ENCODE results near the gene LAMA3.
A peak's percentile ranks its signal among the peaks of the same experiment; 100 is the strongest.

Gene LAMA3

DNA sequence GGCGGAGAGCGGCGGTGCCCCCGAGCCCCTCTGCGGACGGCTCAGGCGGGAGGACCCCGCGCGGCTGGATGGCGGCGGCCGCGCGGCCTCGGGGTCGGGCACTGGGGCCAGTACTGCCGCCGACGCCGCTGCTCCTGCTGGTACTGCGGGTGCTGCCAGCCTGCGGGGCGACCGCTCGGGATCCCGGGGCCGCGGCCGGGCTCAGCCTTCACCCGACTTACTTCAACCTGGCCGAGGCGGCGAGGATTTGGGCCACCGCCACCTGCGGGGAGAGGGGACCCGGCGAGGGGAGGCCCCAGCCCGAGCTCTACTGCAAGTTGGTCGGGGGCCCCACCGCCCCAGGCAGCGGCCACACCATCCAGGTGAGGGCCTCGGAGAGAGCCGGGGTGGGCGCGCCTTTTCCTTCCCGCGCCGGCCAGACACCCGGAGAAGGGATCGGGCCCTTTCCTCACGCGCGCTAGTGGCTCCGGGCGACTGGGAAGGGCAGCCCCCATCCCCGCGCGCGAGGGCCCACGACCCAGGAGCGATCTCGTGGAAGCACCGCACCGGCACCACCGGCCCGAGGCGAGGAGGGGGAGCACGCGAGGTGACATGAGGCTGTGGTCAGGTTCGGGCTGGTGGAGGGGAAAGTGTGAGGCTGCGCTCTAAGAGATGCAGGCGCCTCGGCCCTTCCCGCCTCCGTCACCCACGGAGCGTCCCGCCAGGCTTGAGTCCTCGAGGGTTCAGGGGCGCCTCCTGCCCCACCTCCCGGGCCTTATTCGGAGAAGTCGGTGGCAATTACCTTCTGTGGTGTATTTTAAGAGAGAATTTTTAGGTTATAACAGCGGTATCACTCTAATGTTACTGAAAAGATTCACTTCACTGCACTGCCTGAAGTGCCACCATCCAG lies 607 bp downstream of the LAMA3 start:
- H3K4me2 ChIP-seq: peak overlapping the region; percentile 74
- no peaks in the 10 kb centered on the region for H3K79me2 ChIP-seq (ENCODE audit: insufficient read depth, low read depth)
- no peaks in the 10 kb centered on the region for H3K36me3 ChIP-seq (ENCODE audit: insufficient read depth)
- H3K27me3 ChIP-seq (ENCODE audit: insufficient read depth, low read depth): no peaks in the 10 kb centered on the region
- H4K20me1 ChIP-seq (ENCODE audit: insufficient read depth): no peaks in the 10 kb centered on the region
- H2AFZ ChIP-seq (ENCODE audit: low read depth): peak overlapping the region; percentile 74
- H3K9ac ChIP-seq: peak overlapping the region; percentile 4; the same call in 1 of the 2 replicates
- H3K27ac ChIP-seq: no peak overlapping the region
- H3K4me1 ChIP-seq (ENCODE audit: low read depth, poor library complexity, severe bottlenecking): peaks cover 7% of the 10 kb centered on the region
- no peak overlapping the region for H3K4me3 ChIP-seq (IDR thresholded peaks at IDR 0.05; ENCODE audit: insufficient read depth, low read depth, low read length)
- TF ChIP-seq, protein P1, sequence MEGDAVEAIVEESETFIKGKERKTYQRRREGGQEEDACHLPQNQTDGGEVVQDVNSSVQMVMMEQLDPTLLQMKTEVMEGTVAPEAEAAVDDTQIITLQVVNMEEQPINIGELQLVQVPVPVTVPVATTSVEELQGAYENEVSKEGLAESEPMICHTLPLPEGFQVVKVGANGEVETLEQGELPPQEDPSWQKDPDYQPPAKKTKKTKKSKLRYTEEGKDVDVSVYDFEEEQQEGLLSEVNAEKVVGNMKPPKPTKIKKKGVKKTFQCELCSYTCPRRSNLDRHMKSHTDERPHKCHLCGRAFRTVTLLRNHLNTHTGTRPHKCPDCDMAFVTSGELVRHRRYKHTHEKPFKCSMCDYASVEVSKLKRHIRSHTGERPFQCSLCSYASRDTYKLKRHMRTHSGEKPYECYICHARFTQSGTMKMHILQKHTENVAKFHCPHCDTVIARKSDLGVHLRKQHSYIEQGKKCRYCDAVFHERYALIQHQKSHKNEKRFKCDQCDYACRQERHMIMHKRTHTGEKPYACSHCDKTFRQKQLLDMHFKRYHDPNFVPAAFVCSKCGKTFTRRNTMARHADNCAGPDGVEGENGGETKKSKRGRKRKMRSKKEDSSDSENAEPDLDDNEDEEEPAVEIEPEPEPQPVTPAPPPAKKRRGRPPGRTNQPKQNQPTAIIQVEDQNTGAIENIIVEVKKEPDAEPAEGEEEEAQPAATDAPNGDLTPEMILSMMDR (conservative IDR thresholded peaks at IDR 0.05; ENCODE audit: low read depth, low read length): no peak

DNA sequence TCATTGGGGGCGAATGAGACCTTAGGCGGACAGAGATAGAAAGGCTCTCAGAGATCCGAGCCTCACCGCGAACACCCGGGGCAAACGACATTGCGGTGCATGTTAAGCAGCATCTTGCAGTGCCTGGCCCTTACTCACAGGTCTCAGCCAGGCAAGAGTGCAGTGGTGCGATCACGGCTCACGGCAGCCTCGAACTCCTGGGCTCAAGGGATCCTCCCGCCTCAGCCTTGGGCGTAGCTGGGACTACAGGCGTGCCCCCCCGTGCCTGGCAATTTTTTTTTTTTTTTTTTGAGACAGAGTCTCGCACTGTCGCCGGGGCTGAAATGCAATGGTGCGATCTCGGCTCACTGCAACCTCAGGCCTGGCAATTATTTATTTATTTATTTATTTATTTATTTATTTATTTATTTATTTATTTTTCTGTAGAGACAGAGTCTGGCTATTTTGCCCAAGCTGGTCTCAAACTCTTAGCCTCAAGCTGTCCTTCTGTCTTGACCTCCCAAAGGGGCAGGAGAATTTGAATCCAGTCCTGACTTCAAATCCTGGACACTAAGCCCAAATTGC lies 1.3 kb downstream of the LAMA3 start:
- no peaks in the 10 kb centered on the region for H3K79me2 ChIP-seq (ENCODE audit: insufficient read depth, low read depth)
- H3K4me3 ChIP-seq (IDR thresholded peaks at IDR 0.05; ENCODE audit: insufficient read depth, low read depth, low read length): no peak overlapping the region
- H3K27me3 ChIP-seq (ENCODE audit: insufficient read depth, low read depth): no peaks in the 10 kb centered on the region

DNA sequence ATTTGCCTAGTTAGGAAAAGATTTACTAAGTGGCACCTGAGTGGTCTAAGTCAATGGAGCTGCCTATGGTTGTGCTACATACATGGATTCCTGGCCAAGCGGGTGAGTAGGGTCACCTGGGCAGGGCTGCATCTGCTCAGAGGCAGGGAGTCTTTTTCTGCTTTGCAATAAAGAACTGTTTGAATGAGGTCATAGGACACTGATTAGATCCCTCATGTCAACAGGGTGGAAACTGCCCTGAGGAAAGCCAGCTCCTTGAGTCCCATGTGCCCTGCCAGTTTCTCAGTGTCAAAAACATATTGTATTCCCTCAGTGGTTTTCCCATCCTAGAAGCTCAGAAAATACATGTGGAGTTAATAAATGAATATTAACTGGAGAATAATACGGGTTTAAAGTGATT lies 4.6 kb downstream of the LAMA3 start:
- no peak overlapping the region for H2AFZ ChIP-seq (ENCODE audit: low read depth)
- no peak overlapping the region for H3K9ac ChIP-seq
- no peak overlapping the region for H3K4me2 ChIP-seq
- H3K79me2 ChIP-seq (ENCODE audit: insufficient read depth, low read depth): no peaks in the 10 kb centered on the region
- TF ChIP-seq, protein P1 (conservative IDR thresholded peaks at IDR 0.05; ENCODE audit: low read depth, low read length): no peak
- no peaks in the 10 kb centered on the region for H3K36me3 ChIP-seq (ENCODE audit: insufficient read depth)
- H3K4me3 ChIP-seq (IDR thresholded peaks at IDR 0.05; ENCODE audit: insufficient read depth, low read depth, low read length): no peak overlapping the region
- H3K27ac ChIP-seq: no peak overlapping the region
- no peaks in the 10 kb centered on the region for H3K4me1 ChIP-seq (ENCODE audit: low read depth, poor library complexity, severe bottlenecking)
- no peaks in the 10 kb centered on the region for H3K27me3 ChIP-seq (ENCODE audit: insufficient read depth, low read depth)
- no peaks in the 10 kb centered on the region for H4K20me1 ChIP-seq (ENCODE audit: insufficient read depth)

More for the DNA sequence above, 1.3 kb downstream of the LAMA3 start:
- TF ChIP-seq, protein P1 (conservative IDR thresholded peaks at IDR 0.05; ENCODE audit: low read depth, low read length): no peak
- Histone ChIP-seq H3K9ac (no peak overlapping the region), H4K20me1 (ENCODE audit: insufficient read depth) (no peaks in the 10 kb centered on the region), H3K4me1 (ENCODE audit: low read depth, poor library complexity, severe bottlenecking) (peaks cover 7% of the 10 kb centered on the region), H3K36me3 (ENCODE audit: insufficient read depth) (no peaks in the 10 kb centered on the region), H3K4me2 (no peak overlapping the region), H3K27ac (no peak overlapping the region), H2AFZ (ENCODE audit: low read depth) (no peak overlapping the region)

DNA sequence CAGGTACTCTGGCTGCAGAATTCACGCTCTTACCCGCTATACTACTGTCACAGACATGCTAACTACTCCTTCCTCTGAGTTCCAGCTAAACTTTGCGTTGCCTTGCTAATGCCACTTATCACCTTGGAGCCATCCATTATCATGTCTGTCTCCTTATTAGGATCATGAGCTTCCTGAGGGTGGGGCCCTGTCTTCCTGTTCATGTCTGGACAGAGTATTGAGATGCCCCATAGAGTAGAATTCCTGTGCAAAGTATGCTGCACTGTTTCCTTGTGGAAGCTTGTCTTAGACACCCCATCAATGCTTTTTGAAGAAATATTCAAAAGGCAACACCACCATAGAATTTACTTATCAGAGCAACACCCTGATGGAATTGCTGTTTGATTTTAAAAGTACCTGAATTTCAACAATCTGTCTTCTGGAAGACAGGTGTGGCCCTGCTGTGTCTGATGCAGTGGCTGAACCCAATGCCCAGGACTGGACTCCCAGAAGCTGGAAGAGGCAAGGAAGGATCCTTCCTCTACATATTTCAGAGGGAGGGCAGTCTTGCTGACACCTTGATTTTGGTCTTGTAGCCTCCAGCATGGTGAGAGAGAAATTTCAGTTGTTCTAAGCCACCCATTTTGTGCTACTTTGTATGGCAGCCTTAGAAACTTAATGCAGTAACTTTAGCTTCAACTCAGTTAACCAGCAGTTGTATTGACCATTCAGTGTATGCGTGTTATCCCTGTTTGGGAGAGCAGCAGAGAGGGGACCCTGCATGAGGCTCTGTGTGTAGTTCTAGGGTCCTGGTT lies 5.6 kb downstream of the LAMA3 start:
- Histone ChIP-seq H3K4me1 (ENCODE audit: low read depth, poor library complexity, severe bottlenecking) (no peaks in the 10 kb centered on the region), H3K4me3 (IDR thresholded peaks at IDR 0.05; ENCODE audit: insufficient read depth, low read depth, low read length) (no peak overlapping the region), H3K36me3 (ENCODE audit: insufficient read depth) (no peaks in the 10 kb centered on the region), H2AFZ (ENCODE audit: low read depth) (no peak overlapping the region), H3K27me3 (ENCODE audit: insufficient read depth, low read depth) (no peaks in the 10 kb centered on the region), H4K20me1 (ENCODE audit: insufficient read depth) (no peaks in the 10 kb centered on the region), H3K9ac (no peak overlapping the region), H3K27ac (no peak overlapping the region), H3K4me2 (no peak overlapping the region), H3K79me2 (ENCODE audit: insufficient read depth, low read depth) (no peaks in the 10 kb centered on the region)
- TF ChIP-seq, protein P1 (conservative IDR thresholded peaks at IDR 0.05; ENCODE audit: low read depth, low read length): no peak

Measured in KMS-11 (cell line).